HFFc6 (cell line): ENCODE results near the gene VSIG10L2. TPM values are rescaled to one million over a fixed set of nuclear protein-coding genes. Genes with fewer than 3 reads are reported as not detected.

Experiments
- DNase-seq: peaks from one replicate; pipeline ENCODE4 v3.0.0-alpha.2; 2018
- H3K27ac Mint-ChIP-seq: 2 replicates; pipeline ENCODE4 v1.8.0; 2020; ENCODE audit warnings: mild to moderate bottlenecking, mixed read lengths
- H3K27me3 Mint-ChIP-seq: 2 replicates; pipeline ENCODE4 v1.8.0; 2021; ENCODE audit warnings: mild to moderate bottlenecking, moderate library complexity, mixed read lengths; ENCODE audit not compliant: insufficient read depth
- H3K36me3 Mint-ChIP-seq: 2 replicates; pipeline ENCODE4 v1.8.0; 2021; ENCODE audit warnings: low read depth, mixed read lengths
- H3K4me1 Mint-ChIP-seq: 2 replicates; pipeline ENCODE4 v1.8.0; 2020; ENCODE audit warnings: low read depth, mixed read lengths
- H3K4me3 Mint-ChIP-seq: 2 replicates; pipeline ENCODE4 v1.8.0; 2020; ENCODE audit warnings: mild to moderate bottlenecking, moderate library complexity, mixed read lengths
- H3K9me3 Mint-ChIP-seq: 2 replicates; pipeline ENCODE4 v1.8.0; 2020; ENCODE audit warnings: mild to moderate bottlenecking, mixed read lengths
- CTCF ChIP-seq: fragments of 200-600 bp; sonication (generic); IDR thresholded peaks from 2 replicates; pipeline ENCODE4 v1.5.0; 2021; ENCODE audit warnings: antibody characterized with exemption, mild to moderate bottlenecking
- total RNA-seq, 6 experiments: library from RNA; stranded (reverse); fragmentation: NEBNext Ultra II Directional; extraction: Animal tissue kit (Norgen Biotek cat#: 25700); gene quantifications; 2 replicates in 1 of 6; 3 replicates in 5 of 6; pipeline ENCODE4 v1.2.3, GENCODE V29; 2021

VSIG10L2 gene
- total RNA-seq, 6 experiments from 2014 or later: not detected

- Mint-ChIP-seq H3K9me3 (no peaks in the 10 kb centered on the region), H3K27ac (no peak overlapping the region), H3K27me3 (peaks cover 23% of the 10 kb centered on the region), H3K4me3 (no peak overlapping the region), H3K4me1 (no peaks in the 10 kb centered on the region), H3K36me3 (no peaks in the 10 kb centered on the region)
- TF ChIP-seq CTCF: no peak
- no peak for DNase-seq
Measured at GRCh38 chr11:125934473-125934872, 11.4 kb upstream of the VSIG10L2 start.

- no peaks in the 10 kb centered on the region for H3K4me1 Mint-ChIP-seq
- no peaks in the 10 kb centered on the region for H3K9me3 Mint-ChIP-seq
- TF ChIP-seq CTCF: no peak
- no peaks in the 10 kb centered on the region for H3K36me3 Mint-ChIP-seq
- H3K4me3 Mint-ChIP-seq: no peak overlapping the region
- peaks cover 23% of the 10 kb centered on the region for H3K27me3 Mint-ChIP-seq
- no peak for DNase-seq
- no peak overlapping the region for H3K27ac Mint-ChIP-seq
Measured at GRCh38 chr11:125935056-125935455, 10.8 kb upstream of the VSIG10L2 start.

- H3K4me1 Mint-ChIP-seq: no peaks in the 10 kb centered on the region
- no peaks in the 10 kb centered on the region for H3K9me3 Mint-ChIP-seq
- H3K27me3 Mint-ChIP-seq: peaks cover 23% of the 10 kb centered on the region
- DNase-seq: no peak
- H3K4me3 Mint-ChIP-seq: no peak overlapping the region
- H3K36me3 Mint-ChIP-seq: no peaks in the 10 kb centered on the region
- no peak overlapping the region for H3K27ac Mint-ChIP-seq
- no peak for TF ChIP-seq CTCF
Measured at GRCh38 chr11:125935618-125936199, 10.1 kb upstream of the VSIG10L2 start.

GRCh38 chr11:125938418-125938817 is 7.4 kb upstream of the VSIG10L2 start:
- H3K27ac Mint-ChIP-seq: no peak overlapping the region

GRCh38 chr11:125939081-125939521 is 6.7 kb upstream of the VSIG10L2 start:
- Mint-ChIP-seq H3K4me1 (0 out of 2 replicates have a peak, but pooled peaks cover 5% of the 10 kb centered on the region), H3K36me3 (no peaks in the 10 kb centered on the region), H3K4me3 (no peak overlapping the region), H3K27me3 (peaks cover 23% of the 10 kb centered on the region), H3K27ac (no peak overlapping the region), H3K9me3 (no peaks in the 10 kb centered on the region)
- no peak for DNase-seq
- TF ChIP-seq CTCF: no peak

More at GRCh38 chr11:125938418-125938817, 7.4 kb upstream of the VSIG10L2 start:
- Mint-ChIP-seq H3K27me3 (peaks cover 17% of the 10 kb centered on the region), H3K36me3 (no peaks in the 10 kb centered on the region), H3K4me1 (0 out of 2 replicates have a peak, but pooled peaks cover 5% of the 10 kb centered on the region), H3K4me3 (peak overlapping the region; percentile 25; the same call in 1 of the 2 replicates), H3K9me3 (no peaks in the 10 kb centered on the region)
- DNase-seq: no peak
- no peak for TF ChIP-seq CTCF
